Naive thymus-derived CD8-positive, alpha-beta T cell (primary cell): ENCODE measurements around the gene FBXL5. TPM values are rescaled to one million over a fixed set of nuclear protein-coding genes. Genes with fewer than 3 reads are reported as not detected.

Experiments
- ATAC-seq, 2 donors: fragments of 150-1000 bp; cut with Tn5 transposase in 1 of 2; sonication (Bioruptor Pico), chemical (Tn5 transposase) in 1 of 2; 1 replicate in 1 of 2; 2 replicates in 1 of 2; pipeline ENCODE4 v1.10.0; 2021; ENCODE audit warnings: mild to moderate bottlenecking in 2 of 2, moderate library complexity in 2 of 2
- POLR2A ChIA-PET: fragments of 350-600 bp; sonication (Branson Sonifier 250); formaldehyde crosslinking; loops from one replicate; lab custom pipeline; 2021; ENCODE audit warnings: antibody characterized with exemption; lab: Charles Lee
- DNase-seq, 10 donors: peaks; one replicate each; pipeline versions ENCODE4 v3.0.0 to v3.0.0-alpha.2; 2020 to 2022
- H3K27ac Mint-ChIP-seq, 10 donors: one replicate each; pipeline ENCODE4 v1.8.0; 2020 to 2022; ENCODE audit warnings: mild to moderate bottlenecking in 10 of 10, mixed read lengths in 10 of 10, moderate library complexity in 4 of 10, inconsistent platforms in 1 of 10
- H3K27me3 Mint-ChIP-seq, 5 donors: one replicate each; pipeline ENCODE4 v1.8.0; 2021 to 2022; ENCODE audit warnings: mixed read lengths in 5 of 5
- H3K36me3 Mint-ChIP-seq, 3 donors: one replicate each; pipeline ENCODE4 v1.8.0; 2020 to 2022; ENCODE audit warnings: mixed read lengths in 3 of 3, mild to moderate bottlenecking in 2 of 3, inconsistent platforms in 1 of 3
- H3K4me1 Mint-ChIP-seq, 4 donors: one replicate each; pipeline ENCODE4 v1.8.0; 2021 to 2022; ENCODE audit warnings: mixed read lengths in 4 of 4
- H3K4me3 Mint-ChIP-seq, 10 donors: one replicate each; pipeline ENCODE4 v1.8.0; 2020 to 2022; ENCODE audit warnings: mild to moderate bottlenecking in 10 of 10, mixed read lengths in 10 of 10, moderate library complexity in 6 of 10, inconsistent platforms in 1 of 10
- H3K9me3 Mint-ChIP-seq, 9 donors: one replicate each; pipeline ENCODE4 v1.8.0; 2020 to 2022; ENCODE audit warnings: mixed read lengths in 9 of 9, mild to moderate bottlenecking in 3 of 9, inconsistent platforms in 1 of 9, moderate library complexity in 1 of 9
- polyA plus RNA-seq, 3 donors: library from polyadenylated mRNA; unstranded; fragments of 300-500 nt; fragmentation: Illumina TruSeq; gene quantifications; one replicate each; pipeline ENCODE4 v1.2.3, GENCODE V29; 2021
- total RNA-seq, 8 experiments: library from RNA in 2 of 8; stranded (reverse) in 2 of 8; gene quantifications; one replicate each; pipeline ENCODE4 v1.2.3 and lab custom pipeline; 2021 to 2026

The FBXL5 gene, protein sequence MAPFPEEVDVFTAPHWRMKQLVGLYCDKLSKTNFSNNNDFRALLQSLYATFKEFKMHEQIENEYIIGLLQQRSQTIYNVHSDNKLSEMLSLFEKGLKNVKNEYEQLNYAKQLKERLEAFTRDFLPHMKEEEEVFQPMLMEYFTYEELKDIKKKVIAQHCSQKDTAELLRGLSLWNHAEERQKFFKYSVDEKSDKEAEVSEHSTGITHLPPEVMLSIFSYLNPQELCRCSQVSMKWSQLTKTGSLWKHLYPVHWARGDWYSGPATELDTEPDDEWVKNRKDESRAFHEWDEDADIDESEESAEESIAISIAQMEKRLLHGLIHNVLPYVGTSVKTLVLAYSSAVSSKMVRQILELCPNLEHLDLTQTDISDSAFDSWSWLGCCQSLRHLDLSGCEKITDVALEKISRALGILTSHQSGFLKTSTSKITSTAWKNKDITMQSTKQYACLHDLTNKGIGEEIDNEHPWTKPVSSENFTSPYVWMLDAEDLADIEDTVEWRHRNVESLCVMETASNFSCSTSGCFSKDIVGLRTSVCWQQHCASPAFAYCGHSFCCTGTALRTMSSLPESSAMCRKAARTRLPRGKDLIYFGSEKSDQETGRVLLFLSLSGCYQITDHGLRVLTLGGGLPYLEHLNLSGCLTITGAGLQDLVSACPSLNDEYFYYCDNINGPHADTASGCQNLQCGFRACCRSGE
- total RNA-seq (10 to 100 TPM; 65.7 to 73.0 TPM), polyA plus RNA-seq (100 to 1,000 TPM in 2 of 3 donors, 10 to 100 TPM in 1; 96.1 to 113 (median 101) TPM), total RNA-seq (lab: John Stamatoyannopoulos, UW) (72.2 to 126 (median 87.4) reads per million in 6 experiments)

DNA sequence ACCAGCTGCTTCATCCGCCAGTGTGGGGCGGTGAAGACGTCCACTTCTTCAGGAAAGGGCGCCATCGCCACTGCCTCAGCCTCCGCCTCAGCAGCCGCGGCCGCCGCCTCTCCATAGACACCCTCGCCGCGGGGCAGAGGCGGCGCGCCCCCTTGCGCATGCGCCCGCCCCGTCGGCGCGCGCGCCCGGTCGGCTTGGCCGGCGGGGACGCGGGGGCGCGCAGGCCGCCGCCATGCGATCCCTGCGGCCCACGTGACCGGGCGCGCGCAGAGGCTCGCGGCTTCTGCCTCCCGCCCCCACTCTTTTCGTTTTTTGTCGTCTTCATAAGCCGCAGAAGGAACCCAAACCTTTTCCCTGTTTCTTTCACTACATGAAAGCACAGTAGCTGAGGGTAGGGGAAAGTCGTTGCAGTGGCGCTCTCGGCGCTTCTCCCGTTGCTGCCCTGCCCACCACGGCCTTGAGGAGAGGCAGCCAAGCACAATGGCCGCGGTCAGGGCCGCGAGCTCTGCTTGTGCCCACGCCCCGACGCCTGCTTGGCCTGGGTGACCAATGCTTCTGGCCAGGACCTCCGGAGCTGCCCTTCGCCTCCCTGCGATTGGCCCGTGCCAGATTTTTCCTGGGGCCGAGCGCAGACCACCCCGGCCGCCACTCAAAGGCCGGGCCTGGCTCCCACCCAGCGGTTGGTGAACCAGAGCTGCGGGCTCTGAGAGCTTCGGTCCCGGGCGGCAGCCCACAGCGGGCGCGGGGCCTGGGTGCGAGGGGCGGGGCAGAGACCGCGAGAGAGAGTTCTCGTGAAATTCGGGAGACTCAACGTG is at the start of gene FBXL5:
FBXL5 (minus strand) TSS at position 135 of the 815 bp plus-strand sequence; CDS start at position 65, 70 bp downstream.
- peak within 1 kb of the TSS; percentile 92 to 99 (median 97) for H3K4me3 Mint-ChIP-seq
- peaks cover 13 to 48% (median 46%) of the 10 kb centered on the region in 4 donors for H3K4me1 Mint-ChIP-seq
- peaks cover 0 to 1% (median 0%) of the 10 kb centered on the region in 9 donors for H3K9me3 Mint-ChIP-seq
- H3K27me3 Mint-ChIP-seq, result no peaks in the 10 kb centered on the region
- ATAC-seq, result peak; percentile 80 to 81
- POLR2A ChIA-PET, result interaction anchor here (0.6 to 2.6 kb wide), 13 partner anchors 8 to 1958 kb away, joined by 3 to 37 read pairs (median 4); partner anchors contain the start of genes CPEB2, FAM200B and FGFBP2
- H3K36me3 Mint-ChIP-seq, result no peaks in the 10 kb centered on the region
- peak; percentile 74 to 92 (median 84) for DNase-seq
- peak within 1 kb of the TSS; percentile 94 to 99 (median 98) for H3K27ac Mint-ChIP-seq

DNA sequence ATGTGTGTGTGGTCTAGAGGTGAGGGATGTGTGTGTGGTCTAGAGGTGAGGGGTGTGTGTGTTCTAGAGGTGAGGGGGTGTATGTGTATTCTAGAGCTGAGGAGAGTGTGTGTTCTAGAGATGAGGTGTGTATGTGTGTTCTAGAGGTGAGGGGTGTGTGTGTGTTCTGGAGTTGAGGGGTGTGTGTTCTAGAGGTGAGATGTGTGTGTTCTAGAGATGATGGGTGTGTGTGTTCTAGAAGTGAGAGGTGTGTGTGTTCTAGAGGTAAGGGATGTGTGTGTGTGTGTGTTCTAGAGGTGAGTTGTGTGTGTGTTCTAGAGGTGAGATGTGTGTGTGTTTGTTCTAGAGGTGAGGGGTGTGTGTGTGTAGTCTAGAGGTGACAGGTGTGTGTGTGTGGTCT is 49.0 kb upstream of the FBXL5 start:
- Mint-ChIP-seq H3K4me3 (peak overlapping the region in 9 of 10 donors; percentile 79 to 92 (median 89)), H3K36me3 (no peaks in the 10 kb centered on the region), H3K27ac (peak overlapping the region in 2 of 10 donors; percentile 38 to 42), H3K27me3 (peaks cover 3 to 17% (median 11%) of the 10 kb centered on the region in 5 donors), H3K9me3 (no peaks in the 10 kb centered on the region), H3K4me1 (peaks cover 9 to 14% (median 12%) of the 10 kb centered on the region in 4 donors)
- no peak for ATAC-seq
- POLR2A ChIA-PET, result no interaction called here
- DNase-seq, result no peak

DNA sequence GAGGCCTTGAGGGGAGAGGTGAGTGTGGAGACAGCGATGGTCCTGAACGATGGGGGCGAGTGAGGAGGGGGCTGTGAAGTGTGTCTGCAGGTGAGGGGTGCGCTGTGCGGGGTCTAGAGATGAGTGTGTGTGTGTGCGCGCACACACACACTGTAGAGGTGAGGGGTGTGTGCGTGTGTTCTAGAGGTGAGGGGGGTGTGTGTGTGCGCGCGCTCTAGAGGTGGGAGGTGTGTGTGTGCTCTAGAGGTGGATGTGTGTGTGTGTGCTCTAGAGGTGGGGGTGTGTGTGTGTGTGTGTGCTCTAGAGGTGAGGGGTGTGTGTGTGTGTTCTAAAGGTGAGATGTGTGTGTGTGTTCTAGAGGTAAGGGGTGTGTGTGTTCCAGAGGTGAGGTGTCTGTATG is 48.3 kb upstream of the FBXL5 start:
- no peak for ATAC-seq
- POLR2A ChIA-PET, result interaction anchor here (1.3 kb wide), 1 partner anchor 21 kb away, joined by 4 read pairs; the partner anchor contains the start of gene FAM200B
- peaks cover 6 to 22% (median 15%) of the 10 kb centered on the region in 5 donors for H3K27me3 Mint-ChIP-seq

GRCh38 chr4:15702941-15703403 is 47.8 kb upstream of the FBXL5 start, which contains the start of gene BST1:
BST1 (plus strand) TSS chr4:15703065; CDS start chr4:15703145, 80 bp downstream.
- H3K9me3 Mint-ChIP-seq, result no peaks in the 10 kb centered on the region
- H3K36me3 Mint-ChIP-seq, result no peaks in the 10 kb centered on the region
- DNase-seq, result peak; percentile 24 to 73 (median 42)
- H3K4me3 Mint-ChIP-seq, result peak within 1 kb of the TSS; percentile 82 to 93 (median 90)
- POLR2A ChIA-PET, result interaction anchor here (1.3 kb wide), 1 partner anchor 21 kb away, joined by 4 read pairs; the partner anchor contains the start of gene FAM200B
- peaks cover 9 to 14% (median 12%) of the 10 kb centered on the region in 4 donors for H3K4me1 Mint-ChIP-seq
- ATAC-seq, result peak; percentile 86 to 93
- peak within 1 kb of the TSS in 7 of 10 donors; percentile 15 to 91 (median 51) for H3K27ac Mint-ChIP-seq
- peaks cover 6 to 22% (median 15%) of the 10 kb centered on the region in 5 donors for H3K27me3 Mint-ChIP-seq

More for the DNA sequence above, 48.3 kb upstream of the FBXL5 start:
- Mint-ChIP-seq H3K9me3 (no peaks in the 10 kb centered on the region), H3K27ac (peak overlapping the region in 4 of 10 donors; percentile 15 to 72 (median 32)), H3K4me3 (peak overlapping the region; percentile 79 to 92 (median 88)), H3K4me1 (peaks cover 9 to 14% (median 12%) of the 10 kb centered on the region in 4 donors), H3K36me3 (no peaks in the 10 kb centered on the region)
- DNase-seq, result no peak

DNA sequence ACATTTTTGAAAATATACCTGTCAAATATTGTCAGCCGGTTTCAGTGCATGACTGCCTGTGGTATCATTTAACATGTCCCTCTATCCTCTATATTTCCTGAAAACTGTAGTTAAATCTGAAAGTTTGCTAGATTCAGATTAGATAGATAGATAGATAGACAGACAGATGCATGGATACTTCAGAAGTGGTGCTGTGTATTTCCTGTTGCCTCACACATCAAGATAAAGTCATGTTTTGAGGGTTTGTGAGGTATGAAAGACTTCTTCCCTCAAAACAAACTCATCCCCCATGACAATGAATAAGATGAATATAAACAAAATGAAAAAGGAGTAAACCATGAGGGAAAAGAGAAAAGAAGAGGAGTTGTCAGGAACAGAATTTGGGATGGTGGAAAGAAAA is 41.7 kb upstream of the FBXL5 start:
- no peak overlapping the region for H3K27ac Mint-ChIP-seq
- H3K27me3 Mint-ChIP-seq, result peaks cover 9 to 31% (median 19%) of the 10 kb centered on the region in 5 donors
- POLR2A ChIA-PET, result no interaction called here
- H3K9me3 Mint-ChIP-seq, result no peaks in the 10 kb centered on the region
- no peak overlapping the region for H3K4me3 Mint-ChIP-seq
- no peak for ATAC-seq
- H3K36me3 Mint-ChIP-seq, result no peaks in the 10 kb centered on the region
- peaks cover 2 to 6% (median 5%) of the 10 kb centered on the region in 4 donors for H3K4me1 Mint-ChIP-seq
- no peak for DNase-seq

GRCh38 chr4:15695729-15696128 is 40.6 kb upstream of the FBXL5 start:
- Mint-ChIP-seq H3K27ac (no peak overlapping the region), H3K9me3 (no peaks in the 10 kb centered on the region), H3K4me1 (peaks cover 2 to 11% (median 7%) of the 10 kb centered on the region in 4 donors), H3K36me3 (peaks cover 0 to 2% (median 0%) of the 10 kb centered on the region in 3 donors), H3K4me3 (no peak overlapping the region), H3K27me3 (peaks cover 9 to 31% (median 14%) of the 10 kb centered on the region in 5 donors)
- POLR2A ChIA-PET, result no interaction called here
- DNase-seq (no peak), ATAC-seq (no peak)

DNA sequence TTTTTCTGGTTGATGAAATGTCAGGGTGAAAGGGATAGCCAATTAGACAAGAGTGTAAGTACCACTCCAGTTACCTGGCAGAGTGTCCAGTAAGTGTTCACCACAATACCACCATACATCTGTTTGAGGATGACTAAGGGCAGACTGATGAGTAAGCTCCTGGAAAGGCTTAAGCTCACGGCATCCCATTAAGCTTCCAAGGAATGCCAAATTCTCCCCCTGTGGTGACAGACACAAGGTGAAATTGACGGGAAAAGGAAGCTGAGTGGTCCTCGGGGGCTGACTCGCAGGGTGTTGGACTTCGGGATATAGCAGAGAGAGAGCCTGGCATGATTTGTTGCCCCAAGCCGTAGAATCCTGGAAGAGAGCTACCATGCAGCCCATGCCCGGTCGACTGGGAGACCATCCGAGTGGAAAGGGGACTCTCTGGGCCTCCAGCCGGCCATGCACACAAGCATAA is 40.1 kb upstream of the FBXL5 start:
- no peaks in the 10 kb centered on the region for H3K9me3 Mint-ChIP-seq
- peaks cover 2 to 11% (median 7%) of the 10 kb centered on the region in 4 donors for H3K4me1 Mint-ChIP-seq
- H3K36me3 Mint-ChIP-seq, result peaks cover 0 to 3% (median 0%) of the 10 kb centered on the region in 3 donors
- DNase-seq (no peak), ATAC-seq (no peak)
- no peak overlapping the region for H3K27ac Mint-ChIP-seq
- peaks cover 8 to 28% (median 12%) of the 10 kb centered on the region in 5 donors for H3K27me3 Mint-ChIP-seq
- POLR2A ChIA-PET, result interaction anchor here (2.2 kb wide), 1 partner anchor 14 kb away, joined by 5 read pairs; the partner anchor contains the start of gene FAM200B
- no peak overlapping the region for H3K4me3 Mint-ChIP-seq

GRCh38 chr4:15694431-15694830 is 39.3 kb upstream of the FBXL5 start:
- Mint-ChIP-seq H3K4me1 (peaks cover 2 to 11% (median 7%) of the 10 kb centered on the region in 4 donors), H3K4me3 (no peak overlapping the region), H3K27me3 (peaks cover 5 to 19% (median 7%) of the 10 kb centered on the region in 5 donors), H3K27ac (no peak overlapping the region), H3K36me3 (peaks cover 0 to 6% (median 0%) of the 10 kb centered on the region in 3 donors), H3K9me3 (no peaks in the 10 kb centered on the region)
- POLR2A ChIA-PET, result interaction anchor here (2.2 kb wide), 1 partner anchor 13 kb away, joined by 5 read pairs; the partner anchor contains the start of gene FAM200B
- ATAC-seq (no peak), DNase-seq (no peak)

GRCh38 chr4:15692602-15693001 is 37.4 kb upstream of the FBXL5 start:
- Mint-ChIP-seq H3K4me1 (peaks cover 2 to 11% (median 8%) of the 10 kb centered on the region in 4 donors), H3K9me3 (no peaks in the 10 kb centered on the region), H3K27me3 (peaks cover 0 to 9% (median 3%) of the 10 kb centered on the region in 5 donors), H3K36me3 (peaks cover 0 to 20% (median 3%) of the 10 kb centered on the region in 3 donors), H3K27ac (no peak overlapping the region), H3K4me3 (no peak overlapping the region)
- DNase-seq, result no peak
- no peak for ATAC-seq
- POLR2A ChIA-PET, result no interaction called here

GRCh38 chr4:15691346-15692135 is 36.4 kb upstream of the FBXL5 start:
- POLR2A ChIA-PET, result no interaction called here
- Mint-ChIP-seq H3K4me3 (no peak overlapping the region), H3K9me3 (no peaks in the 10 kb centered on the region), H3K27me3 (peaks cover 0 to under 1% (median 0%) of the 10 kb centered on the region in 5 donors), H3K27ac (no peak overlapping the region), H3K4me1 (peaks cover 0 to 6% (median 3%) of the 10 kb centered on the region in 4 donors), H3K36me3 (peaks cover 0 to 30% (median 9%) of the 10 kb centered on the region in 3 donors)
- no peak for DNase-seq
- no peak for ATAC-seq
